ENCODE measurements around the gene HNRNPA0. TPM values are rescaled to one million over a fixed set of nuclear protein-coding genes. Genes with fewer than 3 reads are reported as not detected.

The HNRNPA0 gene
- total and polyA plus RNA-seq, 12 donors = 7.9 to 23.8 (median 17.4) TPM

- peaks cover 0 to 43% (median 2%) of the 10 kb centered on the region in 9 donors for H3K36me3 ChIP-seq
- 88 to 89% methylated on average over 3 of the region's 3 CpGs for WGBS, 2 donors
- no peaks in the 10 kb centered on the region for H3K9me3 ChIP-seq
- no peaks in the 10 kb centered on the region for H3K27me3 ChIP-seq
- no peak overlapping the region for H3K4me3 ChIP-seq
- H3K27ac ChIP-seq = peak overlapping the region in 8 of 10 donors; percentile 22 to 79 (median 63)
- intact Hi-C loops (cut with DNase I) = loop anchor here in 1 of 10 donors (5.0 kb wide), 1 partner anchor 33 kb away; no protein-coding TSS in a partner anchor
- ATAC-seq (no peak), DNase-seq (no peak)
- H3K4me1 ChIP-seq = peaks cover 13 to 40% (median 32%) of the 10 kb centered on the region in 9 donors
- TF ChIP-seq CTCF (IDR thresholded peaks at IDR 0.05) = no peak
Measured at GRCh38 chr5:137700282-137700680, 53.9 kb downstream of the HNRNPA0 start.

GRCh38 chr5:137699336-137700281 lies 54.6 kb downstream of the HNRNPA0 start:
- H3K9me3 ChIP-seq = no peaks in the 10 kb centered on the region
- no peak overlapping the region for H3K4me3 ChIP-seq
- TF ChIP-seq CTCF (IDR thresholded peaks at IDR 0.05) = no peak
- intact Hi-C loops (cut with DNase I) = loop anchor here in 2 of 10 donors (5.0 kb wide), 2 partner anchors 32 to 38 kb away; partner anchors contain the start of gene KLHL3 (in 2 of the 2)
- 16 to 22% methylated on average over 9 of the region's 9 CpGs for WGBS, 2 donors
- H3K27ac ChIP-seq = peak overlapping the region in 8 of 10 donors; percentile 22 to 79 (median 63)
- peaks cover 0 to 40% (median 0%) of the 10 kb centered on the region in 9 donors for H3K36me3 ChIP-seq
- peaks cover 20 to 47% (median 38%) of the 10 kb centered on the region in 9 donors for H3K4me1 ChIP-seq
- H3K27me3 ChIP-seq = no peaks in the 10 kb centered on the region
- DNase-seq (no peak), ATAC-seq (peak in 7 of 8 donors; percentile 26 to 93 (median 60))

GRCh38 chr5:137696481-137696880 lies 57.7 kb downstream of the HNRNPA0 start:
- intact Hi-C loops (cut with DNase I) = loop anchor here in 3 of 10 donors (2.0 to 5.0 kb wide), 2 partner anchors 38 to 41 kb away; partner anchors contain the start of gene KLHL3 (in 2 of the 3)
- Histone ChIP-seq H3K4me3 (no peak overlapping the region), H3K4me1 (peaks cover 21 to 64% (median 49%) of the 10 kb centered on the region in 9 donors), H3K36me3 (peaks cover 0 to 36% (median 5%) of the 10 kb centered on the region in 9 donors), H3K27ac (peak overlapping the region in 8 of 10 donors; percentile 31 to 87 (median 67)), H3K27me3 (no peaks in the 10 kb centered on the region), H3K9me3 (no peaks in the 10 kb centered on the region)
- WGBS, 2 donors = 13 to 20% methylated on average over 1 of the region's 1 CpG
- TF ChIP-seq CTCF (IDR thresholded peaks at IDR 0.05) = no peak
- no peak for DNase-seq
- ATAC-seq = no peak

All from heart right ventricle (tissue), 16 donors.